HL-60/S4 treated with phorbol 12-myristate 13-acetate at 8.2 ng/mL for 4 days and 3 days (cell line): ENCODE results near the gene CCDC106.

Source experiments
- in situ Hi-C: fragments of 300-500 bp; cut with MboI; formaldehyde crosslinking; loops from 2 replicates; pipeline ENCODE4 v1.15.0; 2022; ENCODE audit warnings: low sequenced_read_pairs

The CCDC106 gene

DNA sequence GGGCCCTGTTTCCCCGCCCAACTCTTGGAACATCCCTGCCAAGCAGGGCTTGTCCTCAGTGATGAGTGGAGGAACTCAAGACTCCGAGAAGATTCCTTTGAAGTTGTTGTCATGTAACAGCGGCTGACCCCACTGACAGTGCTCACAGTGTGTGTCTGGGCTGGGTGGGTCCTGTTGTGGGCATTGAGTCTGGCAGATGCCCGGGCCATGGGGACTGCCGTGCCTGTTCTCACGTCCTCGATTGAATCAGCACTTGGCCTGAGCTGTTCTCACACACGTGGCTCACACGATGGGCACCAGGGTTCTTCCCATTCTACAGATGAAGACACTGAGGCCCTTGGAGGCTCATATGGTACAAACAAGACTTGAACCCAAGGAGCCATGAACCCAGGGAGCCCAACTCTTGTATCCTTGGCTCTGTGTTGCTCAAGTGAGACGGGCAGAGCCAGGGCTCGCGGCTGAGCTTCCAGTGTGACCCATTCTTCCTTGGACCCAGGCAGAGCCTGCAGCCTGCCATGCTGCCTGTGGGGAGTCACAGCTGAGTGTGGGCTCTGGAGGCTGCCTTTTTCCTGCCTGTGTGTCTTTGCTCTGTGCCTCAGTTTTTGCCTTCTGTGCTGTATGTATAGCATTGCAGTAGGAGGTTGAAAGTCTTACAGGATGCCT lies 18.5 kb downstream of the CCDC106 start:
- in situ Hi-C loops = no loop called here

DNA sequence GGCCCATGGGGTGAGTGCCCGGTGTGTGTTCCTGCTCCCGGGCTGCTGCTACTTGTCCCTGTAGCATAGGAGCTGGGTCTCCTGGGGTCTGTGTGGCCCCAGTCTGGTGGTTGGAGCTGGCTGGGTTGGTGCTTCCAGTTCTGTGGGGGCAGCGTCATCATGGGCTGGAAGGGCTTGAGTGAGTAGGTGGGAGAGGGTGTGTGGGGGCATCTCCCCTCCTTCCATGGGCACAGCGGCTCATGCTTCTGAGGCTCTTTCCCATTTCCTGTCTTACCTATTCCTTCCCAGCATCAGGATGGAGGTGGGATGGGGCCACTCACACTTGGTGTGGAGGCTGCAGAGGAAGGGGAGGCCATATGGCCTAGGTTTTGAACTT lies 19.0 kb downstream of the CCDC106 start:
- in situ Hi-C loops = no loop called here

DNA sequence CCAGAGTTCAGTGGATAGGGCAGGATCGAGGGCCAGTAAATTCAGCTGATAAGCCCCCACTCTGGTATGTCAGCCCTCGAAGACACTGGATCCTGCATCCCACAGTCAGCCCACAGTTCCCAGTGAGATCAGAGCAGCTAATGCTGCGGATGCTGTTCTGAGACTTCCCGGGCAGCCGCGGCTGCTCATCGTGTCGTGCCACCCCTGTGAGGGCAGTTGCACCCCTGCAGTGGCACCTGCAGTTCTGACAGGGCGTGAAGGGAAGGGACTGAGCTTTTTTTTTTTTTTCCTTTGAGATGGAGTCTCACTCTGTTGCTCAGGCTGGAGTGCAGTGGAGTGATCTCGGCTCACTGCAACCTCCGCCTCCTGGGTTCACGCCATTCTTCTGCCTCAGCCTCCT lies 19.5 kb downstream of the CCDC106 start:
- in situ Hi-C loops = no loop called here

DNA sequence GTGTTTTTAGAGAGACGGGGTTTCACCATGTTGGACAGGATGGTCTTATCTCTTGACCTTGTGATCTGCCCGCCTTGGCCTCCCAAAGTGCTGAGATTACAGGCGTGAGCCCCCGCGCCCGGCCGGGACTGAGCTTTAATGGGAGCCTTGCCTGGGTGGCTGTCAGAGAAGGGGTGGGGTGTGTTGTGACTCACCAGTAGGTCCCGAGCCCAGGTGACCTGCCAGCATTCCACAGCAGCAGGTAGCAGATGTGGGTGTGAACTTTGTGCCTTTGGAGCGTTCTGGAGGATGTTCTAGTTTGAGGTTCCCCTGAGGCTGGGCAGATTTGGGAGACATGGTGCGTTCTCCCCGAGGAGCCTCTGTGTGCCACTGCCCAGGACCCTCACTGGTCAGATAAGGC lies 19.9 kb downstream of the CCDC106 start:
- in situ Hi-C loops = no loop called here

DNA sequence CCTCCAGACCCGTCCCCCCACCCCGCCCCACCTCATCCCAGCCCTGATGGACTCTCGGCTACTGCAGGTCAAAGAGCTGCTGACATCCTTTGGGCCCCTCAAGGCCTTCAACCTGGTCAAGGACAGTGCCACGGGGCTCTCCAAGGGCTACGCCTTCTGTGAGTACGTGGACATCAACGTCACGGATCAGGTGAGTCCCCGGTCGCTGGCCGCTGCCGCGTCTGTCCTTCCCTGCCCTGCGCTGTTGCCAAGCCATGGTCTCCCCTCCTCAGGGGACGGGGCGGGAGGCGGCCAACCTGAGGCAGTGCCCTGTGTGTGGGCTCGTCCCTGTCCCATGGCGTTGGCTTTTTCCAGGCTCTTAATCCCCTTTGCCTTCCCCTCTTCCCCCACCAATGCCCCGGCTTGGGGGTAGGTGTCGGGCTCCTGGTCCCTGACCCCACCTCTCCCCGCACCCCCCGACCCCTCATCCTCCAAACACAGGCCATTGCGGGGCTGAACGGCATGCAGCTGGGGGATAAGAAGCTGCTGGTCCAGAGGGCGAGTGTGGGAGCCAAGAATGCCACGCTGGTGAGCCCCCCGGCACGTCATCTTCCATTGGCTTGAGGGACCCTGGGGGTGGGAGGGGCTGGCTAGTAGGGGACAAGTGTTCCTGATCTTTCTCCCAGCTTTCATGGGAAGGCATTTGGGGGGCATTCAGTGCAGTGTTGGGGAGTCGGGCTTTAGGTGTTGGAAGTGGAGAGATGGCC lies 20.8 kb downstream of the CCDC106 start:
- in situ Hi-C loops = no loop called here

DNA sequence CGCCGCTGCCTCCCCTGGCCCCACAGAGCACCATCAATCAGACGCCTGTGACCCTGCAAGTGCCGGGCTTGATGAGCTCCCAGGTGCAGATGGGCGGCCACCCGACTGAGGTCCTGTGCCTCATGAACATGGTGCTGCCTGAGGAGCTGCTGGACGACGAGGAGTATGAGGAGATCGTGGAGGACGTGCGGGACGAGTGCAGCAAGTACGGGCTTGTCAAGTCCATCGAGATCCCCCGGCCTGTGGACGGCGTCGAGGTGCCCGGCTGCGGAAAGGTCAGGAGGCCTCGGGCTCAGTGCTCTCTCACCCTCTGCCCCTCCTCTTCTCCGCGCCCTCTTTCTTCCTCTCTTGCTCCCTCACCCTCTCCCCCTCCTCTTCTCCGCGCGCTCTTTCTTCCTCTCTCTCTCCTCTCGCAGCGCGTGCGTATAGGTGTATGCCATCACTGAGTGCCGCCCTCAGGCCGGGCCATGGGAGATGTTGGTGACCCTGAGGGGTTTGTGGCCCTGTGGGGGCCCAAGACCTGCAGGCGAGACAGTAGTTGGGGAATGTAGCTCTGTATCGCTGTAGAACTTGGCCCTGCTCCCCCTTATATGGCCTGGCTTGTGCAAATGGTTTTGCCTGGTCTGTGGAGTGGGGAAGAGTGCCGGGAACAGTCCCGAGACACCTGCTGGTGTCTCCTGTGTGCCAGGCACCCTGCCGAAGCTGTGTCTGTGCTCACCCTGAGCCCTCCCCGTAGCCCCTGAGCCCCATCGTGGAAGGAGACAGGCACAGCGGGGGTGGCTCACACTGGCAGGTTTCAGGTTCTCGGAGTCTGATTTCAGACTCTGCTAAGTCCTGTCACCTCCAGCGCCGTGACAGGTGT lies 21.6 kb downstream of the CCDC106 start:
- in situ Hi-C loops = no loop called here

DNA sequence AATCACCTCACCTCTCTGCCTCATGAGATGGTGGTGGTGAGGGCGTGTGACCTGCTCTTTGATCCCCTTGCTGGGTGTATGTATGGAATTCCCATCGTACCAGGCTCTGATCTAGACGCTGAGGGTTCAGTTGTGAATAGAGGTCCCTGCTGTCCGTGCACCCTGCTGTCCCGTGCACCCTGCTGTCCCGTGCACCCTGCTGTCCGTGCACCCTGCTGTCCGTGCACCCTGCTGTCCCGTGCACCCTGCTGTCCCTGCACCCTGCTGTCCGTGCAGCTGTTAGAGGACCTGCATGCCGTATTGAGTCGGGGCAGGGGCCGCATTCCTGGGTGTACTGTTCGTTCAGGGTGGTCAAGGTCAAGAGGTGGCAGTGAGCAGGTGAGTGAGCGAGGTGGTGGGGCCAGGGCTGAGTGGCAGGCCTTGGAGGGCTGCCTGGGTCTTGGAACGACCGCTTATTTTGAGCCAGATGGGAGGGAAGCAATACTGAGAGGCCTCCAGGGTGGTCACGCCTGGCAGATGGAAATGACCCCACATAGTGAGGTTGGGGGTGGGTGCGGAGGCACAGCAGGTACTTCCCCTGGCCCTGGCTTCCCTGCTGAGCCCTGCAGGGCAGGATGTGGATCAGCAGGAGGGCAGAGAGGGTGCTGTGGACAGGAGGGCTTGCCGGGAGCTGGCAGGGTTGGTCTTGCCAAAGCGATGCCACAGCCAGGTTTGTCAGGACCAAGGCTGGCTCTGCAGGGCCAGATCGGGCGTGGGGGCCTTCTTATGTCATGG lies 22.5 kb downstream of the CCDC106 start:
- in situ Hi-C loops = no loop called here

DNA sequence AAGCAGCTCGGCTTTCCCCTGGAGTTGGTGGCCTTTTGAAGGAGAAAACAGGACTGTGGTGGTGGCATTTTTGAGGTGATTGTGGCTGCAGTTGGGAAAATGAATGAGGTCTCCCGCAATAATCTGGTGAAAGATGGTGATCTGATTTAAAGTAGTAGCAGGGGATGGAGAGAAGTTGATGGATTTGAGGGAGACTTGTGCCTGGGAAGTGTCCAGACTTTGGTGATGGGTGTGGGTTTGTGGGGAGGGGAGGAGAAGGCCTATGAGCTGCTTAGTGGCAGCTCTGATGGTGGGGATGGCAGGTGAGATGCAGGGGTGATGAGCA lies 23.0 kb downstream of the CCDC106 start:
- in situ Hi-C loops = no loop called here

DNA sequence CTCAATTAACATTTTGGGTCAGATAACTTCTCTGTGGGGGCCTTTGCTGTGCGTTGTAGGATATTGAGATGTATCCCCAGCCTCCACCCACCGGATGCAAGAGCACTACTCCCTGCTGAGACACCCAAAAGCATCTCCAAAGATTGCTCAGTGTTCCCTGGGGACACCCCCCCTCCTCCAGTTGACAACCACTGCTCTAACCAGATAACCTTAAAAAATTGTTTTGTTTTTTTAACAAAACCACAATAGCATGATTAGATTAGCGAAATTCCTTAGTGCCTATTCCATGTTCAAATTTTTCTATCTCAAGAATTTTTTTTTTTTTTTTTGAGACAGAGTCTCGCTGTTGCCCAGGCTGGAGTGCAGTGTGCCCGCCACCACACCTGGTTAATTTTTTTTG lies 24.4 kb downstream of the CCDC106 start:
- in situ Hi-C loops = no loop called here

DNA sequence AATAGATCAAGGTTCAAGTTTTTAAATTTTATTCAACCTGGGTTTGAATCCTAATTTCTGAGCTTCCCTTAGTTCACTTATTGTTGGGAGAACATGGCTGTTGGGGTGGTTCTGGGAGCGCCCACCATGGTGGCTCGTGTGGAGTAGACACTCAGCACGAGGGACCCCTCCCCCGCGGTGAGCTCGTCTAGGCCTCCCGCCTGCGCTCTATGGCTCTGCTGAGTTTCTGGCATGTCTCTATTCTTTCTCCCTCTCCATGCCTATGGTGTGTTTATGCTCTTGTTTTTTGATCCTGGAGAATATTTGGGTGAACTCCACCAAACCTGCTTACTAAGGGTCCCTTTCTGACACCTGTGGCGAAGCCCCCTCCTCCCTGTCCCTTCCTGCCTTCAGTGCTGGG lies 25.5 kb downstream of the CCDC106 start:
- in situ Hi-C loops = no loop called here

DNA sequence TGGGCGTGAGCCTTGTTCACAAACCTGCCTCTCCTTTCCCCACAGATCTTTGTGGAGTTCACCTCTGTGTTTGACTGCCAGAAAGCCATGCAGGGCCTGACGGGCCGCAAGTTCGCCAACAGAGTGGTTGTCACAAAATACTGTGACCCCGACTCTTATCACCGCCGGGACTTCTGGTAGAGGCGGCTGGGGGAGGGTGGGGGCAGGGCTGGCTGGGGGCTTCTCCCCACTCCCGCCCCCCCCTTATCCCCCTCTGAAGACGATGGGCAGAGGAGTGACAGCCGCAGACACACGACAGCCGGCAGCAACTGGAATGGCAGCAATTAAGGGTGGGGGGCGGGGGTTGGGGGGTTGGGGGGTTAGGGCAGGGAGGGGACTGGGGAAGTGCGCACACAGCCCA lies 25.9 kb downstream of the CCDC106 start:
- in situ Hi-C loops = no loop called here

DNA sequence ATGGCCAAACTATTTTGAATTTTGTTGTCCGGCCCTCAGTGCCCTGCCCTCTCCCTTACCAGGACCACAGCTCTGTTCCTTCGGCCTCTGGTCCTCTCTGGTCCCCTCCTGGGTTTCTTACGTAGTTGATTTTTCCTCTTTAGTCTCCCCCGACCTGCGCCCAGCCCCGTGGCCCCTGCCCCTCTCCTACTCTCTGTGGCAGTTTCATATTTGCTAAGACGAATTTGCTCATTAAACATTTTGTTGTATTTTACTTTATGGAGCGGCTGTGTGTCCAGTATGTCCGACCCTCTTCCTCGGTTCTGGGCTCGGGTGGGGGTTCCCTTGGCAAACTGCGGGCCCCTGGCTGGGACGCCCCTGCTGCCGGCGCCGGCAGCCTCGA lies 26.4 kb downstream of the CCDC106 start:
- in situ Hi-C loops = no loop called here

DNA sequence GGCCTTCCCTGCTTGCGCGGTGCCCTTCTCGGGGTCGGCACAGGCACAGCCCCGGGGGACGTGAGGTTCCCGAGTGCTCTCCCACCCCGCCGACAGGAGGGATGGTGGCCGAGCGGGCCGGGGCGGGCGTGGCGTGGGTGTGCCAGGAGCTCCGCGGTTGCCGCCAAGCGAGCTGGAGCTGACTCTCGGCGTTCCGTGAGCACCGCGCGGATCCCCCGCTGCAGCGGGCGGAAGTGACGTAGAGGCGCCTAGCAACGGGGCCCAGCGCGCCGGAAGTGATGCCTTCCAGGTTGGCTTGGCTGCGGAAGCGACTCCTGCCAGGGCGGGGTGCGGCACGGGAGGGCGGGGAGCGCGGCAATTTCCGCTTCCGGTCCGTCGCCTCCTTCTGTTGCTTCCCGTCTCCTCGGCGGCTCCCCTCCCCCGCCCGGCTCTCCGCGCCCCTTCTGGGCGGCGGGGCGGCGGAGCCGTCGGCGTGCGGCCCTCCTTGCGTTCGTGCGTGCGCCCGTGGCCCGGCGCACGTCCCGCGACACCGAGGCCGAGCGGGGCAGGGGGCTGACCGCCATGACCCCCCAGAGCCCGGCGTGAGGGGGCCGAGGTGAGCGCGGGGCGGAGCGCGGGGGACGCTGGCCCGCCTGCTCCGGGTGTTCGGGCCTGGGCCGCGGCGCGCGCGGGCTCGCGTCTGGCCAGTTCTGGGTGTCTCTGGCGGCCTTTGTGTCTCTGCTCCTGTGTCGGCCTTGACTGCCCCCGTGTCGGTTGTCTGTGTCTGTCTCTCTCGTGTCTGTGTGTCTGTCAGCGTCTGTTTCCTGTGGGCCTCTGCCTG lies 27.0 kb downstream of the CCDC106 start, which contains the start of gene EPN1:
Gene EPN1, plus strand, starts transcription at position 386 of the 820 bp plus-strand sequence. CDS start 3,402 bp downstream, outside the sequence.
- in situ Hi-C loops = no loop called here

DNA sequence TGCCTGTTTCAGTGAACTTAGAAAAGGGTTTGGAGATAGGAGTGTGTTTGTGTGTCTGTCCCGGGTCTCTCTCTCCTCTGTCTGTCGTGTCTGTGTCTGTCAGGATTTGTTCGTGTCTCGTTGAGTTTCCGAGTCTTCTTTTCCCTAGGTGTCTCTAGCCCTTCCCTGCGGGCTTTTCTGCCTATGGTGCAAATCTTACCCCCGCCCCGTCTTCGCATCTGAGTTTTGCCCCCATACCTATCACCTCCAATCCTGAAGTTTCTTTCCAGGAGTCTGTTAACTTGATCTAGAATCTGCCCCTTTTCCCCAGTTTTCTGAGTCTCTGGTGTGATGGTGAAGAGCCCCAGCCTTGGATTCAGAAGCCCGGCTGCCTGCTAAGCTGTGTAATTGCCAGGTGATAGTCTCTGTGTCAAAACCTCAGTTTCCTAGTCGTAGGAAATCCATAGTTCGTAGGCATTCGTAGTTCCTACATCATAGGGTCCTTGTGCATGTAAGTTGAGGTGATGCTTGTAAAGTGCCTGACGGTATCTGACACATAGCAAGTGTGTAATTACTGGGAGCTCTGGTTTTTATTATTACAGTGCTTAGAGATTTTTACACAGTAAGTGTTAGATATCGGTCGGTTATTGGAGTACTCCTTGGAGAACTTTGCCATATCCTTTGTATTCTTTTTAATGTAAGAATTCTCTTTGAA lies 27.8 kb downstream of the CCDC106 start:
- in situ Hi-C loops = no loop called here

DNA sequence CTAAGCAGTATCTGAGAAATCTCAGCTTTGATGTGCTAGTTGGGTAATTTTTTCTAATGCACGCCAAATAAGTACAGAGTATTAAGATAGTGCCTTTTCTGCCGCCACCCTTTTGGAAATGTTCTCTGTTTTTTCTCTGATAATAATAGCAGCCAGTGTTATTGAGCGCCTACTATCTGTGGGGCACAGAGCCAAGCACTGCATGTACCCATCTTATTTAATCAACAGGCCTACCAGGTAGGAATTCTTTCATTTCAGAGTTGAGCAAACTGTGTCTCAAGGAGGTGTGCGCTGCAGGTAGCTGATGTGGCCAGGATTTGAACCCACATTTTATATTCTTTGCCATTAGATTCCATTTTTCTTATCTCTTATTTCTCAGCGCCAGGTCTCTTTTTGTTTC lies 28.4 kb downstream of the CCDC106 start:
- in situ Hi-C loops = no loop called here

DNA sequence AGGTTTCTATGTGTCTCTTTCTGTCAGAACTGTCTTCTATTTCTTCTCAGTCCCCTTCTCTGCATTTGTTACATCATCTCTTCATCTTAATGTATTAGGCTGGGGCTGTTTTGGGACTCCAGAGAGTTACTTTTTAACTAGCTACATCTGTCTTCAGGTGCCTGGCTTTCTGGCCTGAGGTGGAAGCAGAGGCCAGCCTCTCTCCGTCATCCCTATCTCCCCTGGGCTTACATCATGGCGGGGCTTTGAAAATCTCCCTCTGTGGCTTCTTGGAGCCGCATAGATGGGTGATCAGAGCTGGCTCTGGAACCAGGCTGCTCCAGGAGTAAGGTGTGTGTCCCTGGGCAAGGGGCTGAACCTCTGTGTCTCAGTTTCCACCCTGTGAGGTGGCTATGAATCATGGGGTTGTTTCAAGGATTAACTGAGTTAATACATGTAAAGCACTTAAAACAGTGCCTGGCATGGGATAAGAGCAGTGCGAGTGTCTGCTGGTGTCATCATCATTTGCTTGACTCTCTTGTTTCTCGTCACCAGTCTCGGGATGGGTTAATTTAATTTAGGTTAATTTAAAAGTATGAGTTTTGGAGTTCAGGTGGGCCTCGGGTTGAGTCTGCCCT lies 29.0 kb downstream of the CCDC106 start:
- in situ Hi-C loops = no loop called here

DNA sequence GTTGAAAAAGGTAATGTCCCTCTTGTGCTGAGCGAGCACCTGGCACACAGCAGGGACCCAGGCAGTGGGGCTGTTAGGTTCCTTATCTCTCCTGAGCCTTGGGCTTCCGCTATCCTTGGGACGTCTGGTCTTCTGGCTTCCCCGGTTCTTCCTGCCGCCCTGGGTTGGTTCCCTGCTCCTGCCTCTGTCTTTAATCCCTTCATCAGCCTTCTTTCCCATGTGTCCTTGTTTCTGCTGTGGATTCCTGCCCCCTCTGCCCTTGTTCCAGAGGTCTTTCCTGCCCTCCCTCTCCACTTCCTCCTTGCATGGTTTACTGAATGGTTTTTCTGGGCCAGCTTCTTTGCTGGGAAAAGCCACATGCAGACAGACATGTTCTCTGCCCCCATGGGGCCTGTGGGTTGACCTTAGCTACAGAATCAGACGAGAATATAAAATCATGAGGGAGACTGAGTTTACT lies 29.6 kb downstream of the CCDC106 start:
- in situ Hi-C loops = no loop called here

DNA sequence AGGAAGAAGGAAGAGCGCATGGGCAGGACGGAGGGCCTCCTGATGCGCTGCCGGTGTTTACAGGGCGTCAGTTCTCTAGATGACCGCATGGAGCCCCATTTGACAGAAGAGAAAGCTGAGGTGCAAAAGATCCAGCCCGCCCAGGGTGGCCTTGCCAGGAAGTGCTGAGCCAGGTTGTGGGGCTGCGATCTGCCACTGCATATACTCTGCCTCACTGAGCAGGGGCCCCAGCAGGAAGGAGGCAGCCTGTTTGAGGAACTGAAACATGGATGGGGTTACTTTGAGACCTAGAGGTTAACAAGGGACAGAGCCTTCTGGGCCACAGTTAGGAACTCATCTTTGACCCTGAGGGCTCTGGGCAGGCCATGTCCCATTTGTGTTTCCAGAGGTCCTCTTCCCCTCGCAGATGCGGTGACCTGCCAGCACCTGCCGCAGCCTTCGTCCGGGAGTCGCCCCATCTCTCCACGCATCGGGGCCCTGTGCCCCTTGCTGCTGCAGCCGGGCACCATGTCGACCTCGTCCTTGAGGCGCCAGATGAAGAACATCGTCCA lies 30.2 kb downstream of the CCDC106 start:
- in situ Hi-C loops = no loop called here
